Stimulated activated CD8-positive, alpha-beta memory T cell treated with anti-CD3 and anti-CD28 coated beads, Interleukin-2, amount 100 ng/mL, for 48 hours (primary cell): ENCODE data around the gene SOX5.
"Not testable (repeated sequence)": the region's sequence is repeated elsewhere in the genome, so short reads cannot be mapped to it uniquely, and the experiment has no call there.

ENCODE experiments used
- DNase-seq, 2 donors: peaks; one replicate each; pipeline ENCODE4 v3.0.0-alpha.2; 2020; ENCODE audit warnings: low read depth in 2 of 2

Gene SOX5

GRCh38 chr12:23491029-23491428 lies 458.4 kb downstream of the SOX5 start:
- DNase-seq: not testable (repeated sequence)

- no peak for DNase-seq
Measured at GRCh38 chr12:23488130-23488529, 461.3 kb downstream of the SOX5 start.

- DNase-seq: no peak
Measured at GRCh38 chr12:23484238-23484637, 465.2 kb downstream of the SOX5 start.

- DNase-seq: no peak
Measured at GRCh38 chr12:23482571-23482970, 466.9 kb downstream of the SOX5 start.
